ENCODE data around the gene CAVIN2. TPM values are rescaled to one million over a fixed set of nuclear protein-coding genes. Genes with fewer than 3 reads are reported as not detected.
"Not testable (repeated sequence)": the region's sequence is repeated elsewhere in the genome, so short reads cannot be mapped to it uniquely, and the experiment has no call there.

The CAVIN2 gene
- total RNA-seq, 1 donor from 2014 or later, result 16.4 TPM

DNA sequence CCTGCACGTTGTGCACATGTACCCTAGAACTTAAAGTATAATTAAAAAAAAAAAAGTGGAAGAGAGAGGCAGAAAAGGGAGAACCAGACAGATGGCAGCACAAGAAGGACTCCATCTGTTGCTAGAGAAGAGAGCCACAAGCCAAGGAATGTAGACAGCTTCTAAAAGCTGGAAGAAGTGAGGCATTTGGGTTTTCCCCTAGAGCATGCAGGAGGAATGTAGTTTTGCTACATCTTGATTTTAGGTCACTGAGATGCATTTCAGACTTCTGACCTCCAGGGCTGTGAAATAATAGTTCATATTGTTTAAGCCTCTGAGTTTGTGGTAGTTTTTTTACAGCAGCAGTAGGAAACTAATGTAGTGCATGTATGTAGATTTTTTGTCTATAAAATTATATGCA, 46.0 kb downstream of the CAVIN2 start:
- no peak for DNase-seq (ENCODE audit: low spot score)

DNA sequence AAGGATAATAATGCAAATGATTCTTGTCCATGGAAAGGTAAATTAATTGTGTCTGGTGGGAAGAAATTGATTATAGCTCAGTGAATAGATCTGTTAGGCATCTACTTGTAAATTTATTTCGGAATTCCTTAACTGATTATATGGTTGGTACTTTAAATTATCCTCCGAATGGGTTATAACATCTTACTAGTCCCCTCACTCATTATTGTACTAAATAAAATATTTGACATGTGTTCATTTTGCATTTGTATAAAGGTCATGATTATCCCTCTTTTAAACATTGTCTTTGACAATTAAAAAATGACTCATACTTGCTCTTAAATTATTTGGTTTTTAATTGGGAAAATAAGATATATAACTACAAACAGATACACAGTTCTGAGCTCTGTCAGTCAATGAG, 47.4 kb downstream of the CAVIN2 start:
- no peak for DNase-seq (ENCODE audit: low spot score)

DNA sequence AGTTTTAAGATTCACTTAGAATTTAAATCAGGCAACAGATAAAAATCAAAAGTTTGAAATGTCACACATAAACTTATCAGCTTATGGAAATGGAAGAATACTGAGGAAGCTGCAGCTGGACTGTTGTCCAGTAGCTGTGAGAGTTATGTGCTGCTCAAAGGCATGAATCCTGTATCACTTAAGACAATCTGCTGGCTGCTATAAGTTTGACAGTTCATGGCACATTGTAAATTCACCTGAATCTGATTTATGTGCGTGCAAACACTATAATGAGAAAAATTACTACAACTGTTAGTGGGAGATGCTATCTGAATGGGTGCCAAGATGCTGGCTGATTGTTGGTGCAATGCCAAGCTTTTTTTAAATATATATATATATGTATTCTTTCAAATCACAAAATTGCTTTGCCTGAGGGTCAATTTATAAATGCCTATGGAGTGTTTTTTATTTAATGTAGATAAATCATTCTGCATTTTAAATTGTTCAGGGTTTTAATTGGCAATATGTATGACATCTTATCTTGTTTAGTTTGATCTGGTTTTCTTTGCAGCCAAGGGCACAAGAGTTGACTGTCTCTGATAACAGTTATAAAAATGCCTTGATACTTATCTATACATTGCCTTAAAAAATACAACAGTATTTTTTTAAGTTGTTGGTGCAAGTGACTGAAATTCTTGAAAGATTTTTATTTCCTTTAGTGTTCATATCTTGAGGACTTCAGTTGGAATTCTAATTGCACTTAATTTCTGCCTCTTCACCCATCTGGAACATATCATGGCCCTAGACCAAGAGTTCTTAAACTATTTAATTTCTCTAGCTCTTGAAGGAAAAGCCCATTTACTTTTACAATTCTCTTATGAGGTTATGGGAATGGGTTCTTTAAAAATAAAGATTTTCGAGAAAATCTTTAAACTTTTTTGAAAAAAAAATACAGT, 48.7 kb downstream of the CAVIN2 start:
- DNase-seq (ENCODE audit: low spot score), result no peak

DNA sequence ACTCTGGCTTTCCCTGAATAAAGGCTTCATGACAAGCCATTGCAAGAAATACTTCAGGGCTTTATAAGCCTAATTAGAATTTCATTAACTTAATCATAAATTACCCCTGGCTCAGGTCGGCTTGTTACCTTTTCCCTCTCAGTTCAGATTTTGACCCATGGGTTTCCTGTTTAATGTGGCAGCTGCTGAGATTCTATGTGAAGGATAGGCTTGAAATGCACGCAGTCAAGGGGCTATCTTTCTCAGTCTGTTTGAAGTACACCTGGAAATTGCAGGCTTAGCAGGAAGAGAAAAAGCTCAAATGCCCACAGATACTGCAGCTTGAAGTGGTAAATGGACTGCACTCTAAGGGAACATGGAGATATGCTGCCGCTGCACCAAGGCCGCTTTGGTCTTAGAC, 49.4 kb downstream of the CAVIN2 start:
- DNase-seq (ENCODE audit: low spot score), result no peak

DNA sequence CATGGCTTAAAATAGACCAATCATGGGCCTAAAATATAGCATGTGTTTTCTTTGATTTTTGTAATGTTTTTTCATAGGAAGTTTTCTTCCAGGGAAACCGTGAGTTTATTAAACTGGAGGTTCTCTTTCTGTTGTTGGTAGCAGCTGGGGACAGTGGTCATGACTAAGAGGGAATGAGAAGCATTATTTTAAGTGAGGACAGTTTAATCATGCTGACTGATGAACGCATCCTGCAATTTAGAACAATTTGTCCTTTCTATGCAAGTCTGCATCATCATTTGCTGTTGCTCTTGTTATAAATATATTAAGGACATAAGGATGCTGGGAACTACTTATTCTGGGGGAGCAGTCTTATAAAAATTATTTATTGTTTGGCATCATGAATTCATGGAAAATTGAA, 51.2 kb downstream of the CAVIN2 start:
- DNase-seq (ENCODE audit: low spot score), result no peak

DNA sequence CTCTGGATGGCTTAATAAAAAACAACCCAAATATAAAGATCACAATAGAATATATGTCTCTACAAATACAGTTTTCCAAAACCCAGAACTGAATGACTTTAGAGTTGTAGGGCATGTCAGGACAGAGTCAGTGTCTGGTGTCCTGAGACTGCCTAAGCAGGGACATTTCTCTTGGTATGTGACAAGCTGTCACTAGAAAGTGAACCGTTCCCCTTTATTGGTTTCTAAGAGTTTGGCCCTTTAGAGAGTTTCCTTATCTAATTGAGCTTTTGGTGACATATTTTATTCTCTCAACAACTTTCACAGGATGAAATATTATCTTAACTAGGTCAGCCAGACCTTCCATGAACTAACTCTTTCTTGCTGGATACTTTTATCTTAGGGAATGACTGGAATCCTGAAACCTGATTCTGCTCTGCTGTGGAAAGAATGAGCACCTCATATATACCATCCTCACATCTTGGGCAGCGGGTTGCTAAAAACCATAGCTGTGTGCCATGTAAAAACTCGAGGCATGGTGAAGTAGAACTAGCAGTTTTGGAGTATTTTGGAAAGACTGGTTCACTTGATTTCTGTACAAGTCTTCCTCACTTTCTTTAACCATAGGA, 54.8 kb downstream of the CAVIN2 start:
- no peak for DNase-seq (ENCODE audit: low spot score)

DNA sequence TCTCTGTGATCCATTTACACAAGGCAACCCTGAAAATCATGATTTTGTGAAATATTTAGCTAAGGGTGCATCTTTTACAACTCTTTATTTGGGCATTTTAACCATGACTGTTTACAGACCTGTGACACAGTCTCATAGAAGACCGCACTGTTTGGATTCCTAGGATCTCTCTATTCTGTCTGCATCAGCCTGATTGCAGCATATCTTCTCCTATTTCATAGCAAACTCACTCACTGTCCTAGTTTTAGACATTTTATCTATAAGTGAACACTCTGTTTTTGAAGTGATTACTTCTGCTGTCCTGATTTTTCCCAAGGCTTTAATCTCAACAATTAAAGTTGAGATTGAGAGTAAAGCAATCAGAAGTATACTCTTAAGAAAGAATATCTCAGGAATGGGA, 56.2 kb downstream of the CAVIN2 start:
- no peak for DNase-seq (ENCODE audit: low spot score)

DNA sequence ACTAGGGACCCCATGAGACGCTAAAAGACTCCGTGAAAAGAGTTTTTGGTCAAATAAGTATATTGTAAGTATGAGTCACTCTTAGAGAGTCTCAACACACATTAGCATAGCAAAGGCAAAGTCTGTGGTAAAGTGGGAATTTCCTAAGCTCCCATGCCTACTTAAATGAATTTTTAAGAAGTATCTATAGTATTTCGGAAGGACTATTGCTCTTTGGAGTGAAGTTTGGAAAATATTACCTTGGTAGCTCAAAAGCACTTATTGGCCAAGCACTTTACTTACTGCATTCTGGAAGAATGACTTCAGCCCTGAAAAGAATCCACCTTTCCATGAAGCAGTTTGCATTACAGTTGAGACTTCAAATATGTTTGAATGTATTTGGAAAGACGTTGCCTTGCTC, 57.1 kb downstream of the CAVIN2 start:
- DNase-seq (ENCODE audit: low spot score), result no peak

DNA sequence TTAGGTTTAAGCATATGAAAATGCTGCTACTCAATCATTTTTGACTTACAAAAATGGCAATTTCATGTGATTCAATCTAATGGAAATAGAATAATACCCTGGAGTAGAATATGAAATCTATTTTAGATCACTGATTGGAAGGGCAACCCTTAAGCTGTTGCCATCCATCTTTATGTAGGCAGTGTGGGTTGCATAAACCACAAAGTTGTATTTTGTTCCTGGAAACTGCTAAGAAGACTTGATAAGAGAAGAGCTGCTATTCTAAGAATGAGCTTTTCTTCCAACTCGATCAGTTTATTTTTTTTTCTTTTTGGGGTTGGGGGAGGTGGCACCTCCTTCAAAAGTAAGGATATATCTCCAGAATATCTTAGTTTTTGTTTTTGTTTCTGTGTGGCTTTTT, 60.2 kb downstream of the CAVIN2 start:
- DNase-seq (ENCODE audit: low spot score), result no peak

DNA sequence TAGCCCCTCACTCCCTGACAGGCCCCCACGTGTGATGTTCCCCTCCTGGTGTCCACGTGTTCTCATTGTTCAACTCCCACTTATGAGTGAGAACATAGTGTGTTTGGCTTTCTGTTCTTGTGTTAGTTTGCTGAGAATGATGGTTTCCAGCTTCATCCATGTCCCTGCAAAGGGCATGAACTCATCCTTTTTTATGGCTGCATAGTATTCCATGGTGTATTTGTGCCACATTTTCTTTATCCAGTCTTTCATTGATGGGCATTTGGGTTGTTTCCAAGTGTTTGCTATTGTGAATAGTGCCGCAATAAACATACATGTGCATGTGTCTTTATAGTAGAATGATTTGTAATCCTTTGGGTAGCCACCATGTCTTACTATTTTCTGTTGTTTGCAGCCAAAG, 61.2 kb downstream of the CAVIN2 start:
- DNase-seq (ENCODE audit: low spot score), result not testable (repeated sequence)

Other genes starting within 250 kb of the CAVIN2 start
- 32.0 TPM for gene NABP1, start 169.0 kb downstream of the CAVIN2 start, total RNA-seq (ENCODE audit: insufficient read depth, low replicate concordance)

Measured in umbilical cord (tissue), 2 donors.